GM21423 (cell line): ENCODE measurements around the gene CBLC.

Experiments used
- ATAC-seq: cut with Tn5 transposase; IDR thresholded peaks from one replicate; pipeline ENCODE4 v1.9.1; 2021; ENCODE audit warnings: mild to moderate bottlenecking, moderate library complexity; ENCODE audit not compliant: unreplicated experiment

CBLC gene

GRCh38 chr19:44777715-44778347 lies at the start of gene CBLC:
Gene CBLC (plus strand): TSS chr19:44777890. CDS start chr19:44777932, 42 bp downstream.
- no peak for ATAC-seq

- ATAC-seq, result no peak
Observed at GRCh38 chr19:44728178-44728577, 49.5 kb upstream of the CBLC start.

- no peak for ATAC-seq
Observed at GRCh38 chr19:44729516-44730033, 48.1 kb upstream of the CBLC start.

GRCh38 chr19:44731081-44731480 lies 46.6 kb upstream of the CBLC start:
- no peak for ATAC-seq

- ATAC-seq, result no peak
Observed at GRCh38 chr19:44731622-44732021, 46.1 kb upstream of the CBLC start.

- no peak for ATAC-seq
Observed at GRCh38 chr19:44732235-44733014, 45.3 kb upstream of the CBLC start.

- no peak for ATAC-seq
Observed at GRCh38 chr19:44734357-44734756, 43.3 kb upstream of the CBLC start.

GRCh38 chr19:44735011-44735410 lies 42.7 kb upstream of the CBLC start:
- no peak for ATAC-seq

- no peak for ATAC-seq
Observed at GRCh38 chr19:44737238-44738071, 40.2 kb upstream of the CBLC start.

GRCh38 chr19:44738136-44738535 lies 39.6 kb upstream of the CBLC start:
- no peak for ATAC-seq

- ATAC-seq, result no peak
Observed at GRCh38 chr19:44738603-44739558, 38.8 kb upstream of the CBLC start.

GRCh38 chr19:44740351-44740824 lies 37.3 kb upstream of the CBLC start:
- ATAC-seq, result no peak

- ATAC-seq, result no peak
Observed at GRCh38 chr19:44741258-44741731, 36.4 kb upstream of the CBLC start.

GRCh38 chr19:44741841-44742329 lies 35.8 kb upstream of the CBLC start:
- no peak for ATAC-seq

GRCh38 chr19:44742330-44743061 lies 35.2 kb upstream of the CBLC start:
- ATAC-seq, result no peak

GRCh38 chr19:44744871-44745332 lies 32.8 kb upstream of the CBLC start:
- no peak for ATAC-seq

GRCh38 chr19:44745341-44745831 lies 32.3 kb upstream of the CBLC start:
- ATAC-seq, result no peak

- ATAC-seq, result no peak
Observed at GRCh38 chr19:44745887-44746600, 31.6 kb upstream of the CBLC start.
